BE2C (cell line): ENCODE data around the gene LIN54.
A peak's percentile ranks its signal among the peaks of the same experiment; 100 is the strongest.

ENCODE experiments used
- DNase-seq: peaks from one replicate; pipeline ENCODE4 v3.0.0-alpha.2; 2020
- H3K27me3 ChIP-seq: fragments of 250-450 bp; sonication (Bioruptor Pico); 2 replicates; pipeline ENCODE4 v1.5.1; 2020; ENCODE audit warnings: mild to moderate bottlenecking
- H3K36me3 ChIP-seq: fragments of 250-450 bp; sonication (Bioruptor Pico); 2 replicates; pipeline ENCODE4 v1.5.1; 2020; ENCODE audit warnings: mild to moderate bottlenecking
- H3K4me1 ChIP-seq: fragments of 250-450 bp; sonication (Bioruptor Pico); 2 replicates; pipeline ENCODE4 v1.5.1; 2020
- H3K4me3 ChIP-seq: 2 replicates; pipeline ENCODE4 v1.5.1; 2011; ENCODE audit warnings: low read depth, low read length
- H3K9me3 ChIP-seq: fragments of 250-450 bp; sonication (Bioruptor Pico); 2 replicates; pipeline ENCODE4 v1.5.1; 2020
- TF ChIP-seq, protein P1 (sequence below): IDR thresholded peaks from 2 replicates; pipeline ENCODE4 v1.5.1; 2012; ENCODE audit warnings: mild to moderate bottlenecking, low read depth, low read length

Gene LIN54

DNA sequence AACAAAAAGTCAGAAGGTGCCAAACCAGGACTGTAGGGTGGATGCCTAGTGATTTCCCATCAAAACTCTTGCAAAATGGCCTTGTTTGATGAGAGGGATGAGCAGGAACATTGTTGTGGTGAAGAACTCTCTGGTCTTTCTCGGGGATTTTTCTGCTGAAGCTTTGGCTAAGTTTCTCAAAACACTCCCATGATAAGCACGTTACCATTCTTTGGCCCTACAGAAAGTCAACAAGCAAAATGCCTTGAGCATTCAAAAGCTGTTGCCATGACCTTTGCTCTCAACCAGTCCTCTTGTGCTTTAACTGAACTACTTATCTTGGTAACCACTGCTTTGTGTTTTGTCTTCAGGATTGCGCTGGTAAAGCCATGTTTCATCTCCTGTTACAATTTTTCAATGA lies 116.7 kb downstream of the LIN54 start:
- Histone ChIP-seq H3K9me3 (no peaks in the 10 kb centered on the region), H3K4me1 (peaks cover 3% of the 10 kb centered on the region; the same call in 1 of the 2 replicates), H3K27me3 (no peaks in the 10 kb centered on the region), H3K4me3 (no peak overlapping the region), H3K36me3 (peaks cover 50% of the 10 kb centered on the region)
- DNase-seq = no peak
- TF ChIP-seq, protein P1, sequence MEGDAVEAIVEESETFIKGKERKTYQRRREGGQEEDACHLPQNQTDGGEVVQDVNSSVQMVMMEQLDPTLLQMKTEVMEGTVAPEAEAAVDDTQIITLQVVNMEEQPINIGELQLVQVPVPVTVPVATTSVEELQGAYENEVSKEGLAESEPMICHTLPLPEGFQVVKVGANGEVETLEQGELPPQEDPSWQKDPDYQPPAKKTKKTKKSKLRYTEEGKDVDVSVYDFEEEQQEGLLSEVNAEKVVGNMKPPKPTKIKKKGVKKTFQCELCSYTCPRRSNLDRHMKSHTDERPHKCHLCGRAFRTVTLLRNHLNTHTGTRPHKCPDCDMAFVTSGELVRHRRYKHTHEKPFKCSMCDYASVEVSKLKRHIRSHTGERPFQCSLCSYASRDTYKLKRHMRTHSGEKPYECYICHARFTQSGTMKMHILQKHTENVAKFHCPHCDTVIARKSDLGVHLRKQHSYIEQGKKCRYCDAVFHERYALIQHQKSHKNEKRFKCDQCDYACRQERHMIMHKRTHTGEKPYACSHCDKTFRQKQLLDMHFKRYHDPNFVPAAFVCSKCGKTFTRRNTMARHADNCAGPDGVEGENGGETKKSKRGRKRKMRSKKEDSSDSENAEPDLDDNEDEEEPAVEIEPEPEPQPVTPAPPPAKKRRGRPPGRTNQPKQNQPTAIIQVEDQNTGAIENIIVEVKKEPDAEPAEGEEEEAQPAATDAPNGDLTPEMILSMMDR = no peak

DNA sequence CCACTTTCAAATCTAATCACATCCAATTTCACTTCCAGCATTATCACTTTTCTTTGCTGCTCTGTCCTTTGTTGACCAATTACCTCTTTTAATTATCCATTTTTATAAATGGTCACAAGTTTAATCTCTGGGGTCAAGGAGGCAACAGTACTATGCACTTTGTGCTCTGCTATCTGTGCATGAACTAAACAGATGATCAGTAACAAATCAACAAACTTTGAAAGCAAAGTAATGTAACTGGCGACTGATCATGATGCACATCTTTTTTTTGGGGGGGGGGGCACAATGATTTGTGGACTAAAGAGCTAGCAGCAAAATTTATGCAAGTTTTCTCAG lies 118.2 kb downstream of the LIN54 start:
- H3K9me3 ChIP-seq = no peaks in the 10 kb centered on the region
- peaks cover 3% of the 10 kb centered on the region; the same call in 1 of the 2 replicates for H3K4me1 ChIP-seq
- no peak for DNase-seq
- peaks cover 44% of the 10 kb centered on the region for H3K36me3 ChIP-seq
- TF ChIP-seq, protein P1 = no peak
- no peak overlapping the region for H3K4me3 ChIP-seq
- H3K27me3 ChIP-seq = no peaks in the 10 kb centered on the region

DNA sequence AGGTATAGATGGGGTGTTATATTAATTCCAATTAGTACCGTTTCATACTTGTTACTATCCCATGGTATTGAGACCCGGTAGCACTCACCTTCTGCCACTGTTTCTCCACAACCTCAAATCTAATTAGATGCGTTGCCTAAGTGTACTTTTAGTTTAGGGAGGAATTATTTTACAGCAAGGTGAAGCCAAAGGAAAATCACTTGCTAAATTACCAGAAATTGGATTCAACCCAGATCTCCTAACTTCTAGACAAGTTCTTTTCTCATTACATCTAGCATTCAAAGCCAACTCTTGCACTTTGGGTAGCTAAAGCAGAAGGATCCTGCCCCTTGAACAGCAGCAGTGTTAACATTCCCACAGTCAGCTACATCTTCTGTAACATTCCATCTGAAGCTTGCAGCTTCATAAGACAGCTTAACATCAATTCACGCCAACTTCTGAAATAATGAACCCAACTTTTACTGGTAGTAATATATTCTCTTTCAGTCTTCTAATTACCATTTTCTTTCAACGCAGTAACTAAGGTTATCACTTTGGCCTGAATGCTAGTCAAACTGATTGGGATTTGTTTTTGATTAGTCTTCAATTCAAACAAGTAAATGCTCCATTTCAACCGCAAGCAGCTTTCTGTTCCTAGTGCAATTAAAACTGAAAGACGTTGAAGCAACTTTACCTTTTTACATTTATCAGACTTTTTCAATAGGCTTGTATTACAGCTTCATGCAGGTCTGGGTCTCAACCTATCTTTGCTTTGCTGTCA lies 118.7 kb downstream of the LIN54 start:
- H3K4me3 ChIP-seq = peak overlapping the region; percentile 85
- peaks cover 39% of the 10 kb centered on the region for H3K36me3 ChIP-seq
- no peaks in the 10 kb centered on the region for H3K27me3 ChIP-seq
- H3K9me3 ChIP-seq = no peaks in the 10 kb centered on the region
- H3K4me1 ChIP-seq = peaks cover 3% of the 10 kb centered on the region; the same call in 1 of the 2 replicates
- DNase-seq = no peak
- TF ChIP-seq, protein P1 = no peak

DNA sequence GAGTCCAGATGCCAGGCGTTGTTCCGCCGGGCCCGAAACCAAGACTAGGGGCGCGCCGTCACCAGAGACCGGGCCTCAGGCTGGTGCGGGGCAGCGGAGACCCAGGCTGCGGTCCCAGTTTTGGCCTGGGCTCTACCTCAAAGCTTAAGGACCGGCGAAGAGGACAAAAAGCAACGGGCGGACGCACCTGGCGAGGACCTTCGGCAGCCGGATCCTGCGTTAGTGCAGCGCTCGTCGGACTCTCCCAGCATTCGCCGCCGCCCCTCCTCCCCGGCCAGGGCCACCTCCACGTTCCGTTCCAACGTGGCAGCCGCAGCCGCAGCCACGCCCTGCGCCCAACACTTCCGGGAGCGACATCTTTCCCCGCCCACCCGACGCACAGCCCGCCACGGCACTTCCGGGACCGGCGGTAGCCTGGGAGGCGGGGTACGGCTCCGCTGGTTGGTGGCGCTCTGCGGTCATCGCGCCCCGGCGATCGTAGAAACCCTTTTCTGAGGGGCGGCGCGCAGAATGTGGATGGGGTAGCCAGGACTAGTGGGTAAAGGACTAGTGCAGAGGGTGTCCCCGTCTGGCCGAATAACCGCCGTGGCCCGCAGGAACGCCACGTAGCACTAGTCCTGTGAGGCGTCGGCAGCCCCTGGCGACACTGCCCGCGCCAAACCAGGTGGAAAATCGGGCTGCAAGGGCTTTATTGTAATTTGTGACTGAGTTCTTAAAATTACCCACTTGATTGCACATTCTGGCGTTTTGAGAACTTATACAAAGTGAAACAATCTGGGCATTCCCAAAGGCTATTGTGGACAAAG lies 119.5 kb downstream of the LIN54 start, which contains the start of gene SEC31A:
Gene SEC31A (minus strand): TSS at position 253 of the 806 bp plus-strand sequence. CDS start 9,217 bp downstream, outside the sequence.
- DNase-seq = peak; percentile 98
- H3K27me3 ChIP-seq = no peaks in the 10 kb centered on the region
- peak within 1 kb of the TSS; percentile 85 for H3K4me3 ChIP-seq
- H3K9me3 ChIP-seq = no peaks in the 10 kb centered on the region
- H3K36me3 ChIP-seq = peaks cover 31% of the 10 kb centered on the region
- TF ChIP-seq, protein P1 = no peak
- peaks cover 3% of the 10 kb centered on the region for H3K4me1 ChIP-seq

DNA sequence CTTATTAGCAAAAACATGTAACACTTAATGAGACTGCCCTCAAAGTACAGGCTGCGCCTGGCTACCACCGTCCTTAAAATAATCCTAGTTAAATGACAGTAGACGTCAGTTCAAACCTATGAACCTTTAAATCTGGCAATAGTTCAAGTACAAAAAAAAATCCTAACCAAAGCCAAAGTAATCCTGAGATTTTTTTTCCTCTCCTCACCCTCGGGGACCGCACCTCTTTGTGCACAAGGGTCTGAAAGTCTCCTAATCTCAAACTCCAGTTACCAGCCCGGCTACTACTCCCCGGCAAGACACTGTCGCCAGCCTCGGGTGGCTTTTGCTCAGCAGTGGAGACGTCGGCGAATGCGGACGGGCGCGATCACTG lies 120.1 kb downstream of the LIN54 start:
- TF ChIP-seq, protein P1 = no peak
- Histone ChIP-seq H3K4me1 (peaks cover 3% of the 10 kb centered on the region), H3K27me3 (no peaks in the 10 kb centered on the region), H3K36me3 (peaks cover 25% of the 10 kb centered on the region), H3K9me3 (no peaks in the 10 kb centered on the region), H3K4me3 (peak overlapping the region; percentile 85)
- no peak for DNase-seq
